Measurements from ENCODE around the gene RS1. TPM values are rescaled to one million over a fixed set of nuclear protein-coding genes. Genes with fewer than 3 reads are reported as not detected.

RS1 gene
- total RNA-seq, 1 donor from 2014 or later: not detected

GRCh38 chrX:18691431-18691830, 19.5 kb upstream of the RS1 start:
- no peak for DNase-seq
- H3K36me3 ChIP-seq: no peaks in the 10 kb centered on the region
- intact Hi-C loops (cut with micrococcal nuclease): no loop called here
- H3K9me3 ChIP-seq (replicated peaks): no peaks in the 10 kb centered on the region
- no peak overlapping the region for H3K27ac ChIP-seq (replicated peaks)
- no peaks in the 10 kb centered on the region for H3K4me1 ChIP-seq
- no peaks in the 10 kb centered on the region for H3K27me3 ChIP-seq (ENCODE audit: low read depth)
- no peak overlapping the region for H3K4me3 ChIP-seq
- TF ChIP-seq CTCF (IDR thresholded peaks at IDR 0.05; ENCODE audit: borderline replicate concordance): no peak

- Histone ChIP-seq H3K4me3 (no peak overlapping the region), H3K27me3 (ENCODE audit: low read depth) (no peaks in the 10 kb centered on the region), H3K36me3 (no peaks in the 10 kb centered on the region), H3K9me3 (replicated peaks) (no peaks in the 10 kb centered on the region), H3K4me1 (no peaks in the 10 kb centered on the region), H3K27ac (replicated peaks) (no peak overlapping the region)
- no peak for TF ChIP-seq CTCF (IDR thresholded peaks at IDR 0.05; ENCODE audit: borderline replicate concordance)
- DNase-seq: no peak
- intact Hi-C loops (cut with micrococcal nuclease): no loop called here
These were observed 16.1 kb upstream of the RS1 start for GRCh38 chrX:18687856-18688495.

GRCh38 chrX:18682979-18683387, 11.1 kb upstream of the RS1 start:
- Histone ChIP-seq H3K36me3 (no peaks in the 10 kb centered on the region), H3K4me1 (no peaks in the 10 kb centered on the region), H3K4me3 (no peak overlapping the region), H3K27me3 (ENCODE audit: low read depth) (no peaks in the 10 kb centered on the region), H3K9me3 (replicated peaks) (no peaks in the 10 kb centered on the region), H3K27ac (replicated peaks) (no peak overlapping the region)
- TF ChIP-seq CTCF (IDR thresholded peaks at IDR 0.05; ENCODE audit: borderline replicate concordance): no peak
- intact Hi-C loops (cut with micrococcal nuclease): no loop called here
- no peak for DNase-seq

- Histone ChIP-seq H3K4me1 (no peaks in the 10 kb centered on the region), H3K27me3 (ENCODE audit: low read depth) (no peaks in the 10 kb centered on the region), H3K27ac (replicated peaks) (no peak overlapping the region), H3K36me3 (no peaks in the 10 kb centered on the region), H3K4me3 (no peak overlapping the region), H3K9me3 (replicated peaks) (no peaks in the 10 kb centered on the region)
- intact Hi-C loops (cut with micrococcal nuclease): no loop called here
- no peak for DNase-seq
- TF ChIP-seq CTCF (IDR thresholded peaks at IDR 0.05; ENCODE audit: borderline replicate concordance): no peak
These were observed 10.1 kb upstream of the RS1 start for GRCh38 chrX:18681996-18682395.

- Histone ChIP-seq H3K4me3 (no peak overlapping the region), H3K27ac (replicated peaks) (no peak overlapping the region), H3K36me3 (no peaks in the 10 kb centered on the region), H3K27me3 (ENCODE audit: low read depth) (no peaks in the 10 kb centered on the region), H3K4me1 (peaks cover 6% of the 10 kb centered on the region), H3K9me3 (replicated peaks) (no peaks in the 10 kb centered on the region)
- intact Hi-C loops (cut with micrococcal nuclease): loop anchor here (10.0 kb wide), 1 partner anchor 207 kb away; no protein-coding TSS in a partner anchor
- TF ChIP-seq CTCF (IDR thresholded peaks at IDR 0.05; ENCODE audit: borderline replicate concordance): no peak
- DNase-seq: no peak
These were observed 5.4 kb upstream of the RS1 start for GRCh38 chrX:18677161-18677869.
